SK-N-SH treated with all-trans-retinoic acid at 6 μM for 48 hours (cell line): ENCODE results near the gene PTBP2.

Experiments used
- ATAC-seq: fragments of 200-7000 bp; cut with Tn5 transposase; 3 replicates; pipeline ENCODE4 v1.9.1; 2020; ENCODE audit warnings: mild to moderate bottlenecking, moderate library complexity
- ARNTL ChIP-seq: fragments of 450-650 bp; formaldehyde crosslinking; IDR thresholded peaks from 2 replicates; pipeline ENCODE4 v1.5.0; 2020; ENCODE audit warnings: low read depth, mild to moderate bottlenecking, moderate library complexity, borderline replicate concordance
- BACH2 ChIP-seq: fragments of 250-450 bp; sonication (Bioruptor Pico); IDR thresholded peaks from 2 replicates; pipeline ENCODE4 v1.9.0; 2021; ENCODE audit warnings: mild to moderate bottlenecking, borderline replicate concordance
- CSDC2 ChIP-seq: fragments of 250-450 bp; sonication (Bioruptor Pico); IDR thresholded peaks from 2 replicates; pipeline ENCODE4 v1.5.0; 2020; ENCODE audit warnings: mild to moderate bottlenecking, moderate library complexity
- ESRRG ChIP-seq: fragments of 250-450 bp; sonication (Bioruptor Pico); IDR thresholded peaks from 2 replicates; pipeline ENCODE4 v1.6.1; 2021; ENCODE audit warnings: mild to moderate bottlenecking
- GLIS3 ChIP-seq: fragments of 250-450 bp; sonication (Bioruptor Pico); IDR thresholded peaks from 2 replicates; pipeline ENCODE4 v1.5.0; 2020; ENCODE audit warnings: mild to moderate bottlenecking, moderate library complexity
- ISL1 ChIP-seq: fragments of 250-450 bp; sonication (Bioruptor Pico); IDR thresholded peaks from 2 replicates; pipeline ENCODE4 v2.1.2; 2022; ENCODE audit warnings: mild to moderate bottlenecking, moderate library complexity
- OSR1 ChIP-seq: fragments of 250-450 bp; sonication (Bioruptor Pico); IDR thresholded peaks from 2 replicates; pipeline ENCODE4 v1.8.0; 2022; ENCODE audit warnings: moderate library complexity, mild to moderate bottlenecking, inconsistent platforms
- PPARA ChIP-seq: fragments of 250-450 bp; sonication (Bioruptor Pico); IDR thresholded peaks from 2 replicates; pipeline ENCODE4 v1.5.0; 2020; ENCODE audit warnings: mild to moderate bottlenecking, borderline replicate concordance
- RARB ChIP-seq: fragments of 250-450 bp; sonication (Bioruptor Pico); IDR thresholded peaks from 2 replicates; pipeline ENCODE4 v1.8.0; 2021; ENCODE audit warnings: mild to moderate bottlenecking, moderate library complexity
- TCF4 ChIP-seq: fragments of 250-450 bp; sonication (Bioruptor Pico); IDR thresholded peaks from 2 replicates; pipeline ENCODE4 v1.8.0; 2021; ENCODE audit warnings: mild to moderate bottlenecking, moderate library complexity, borderline replicate concordance
- TOX ChIP-seq: fragments of 250-450 bp; sonication (Bioruptor Pico); IDR thresholded peaks from 2 replicates; pipeline ENCODE4 v1.8.0; 2021; ENCODE audit warnings: mild to moderate bottlenecking, moderate library complexity, borderline replicate concordance
- ZFP3 ChIP-seq: fragments of 250-450 bp; sonication (Bioruptor Pico); IDR thresholded peaks from 2 replicates; pipeline ENCODE4 v1.5.0; 2020; ENCODE audit warnings: mild to moderate bottlenecking, moderate library complexity
- ZFP30 ChIP-seq: fragments of 450-650 bp; formaldehyde crosslinking; IDR thresholded peaks from 2 replicates; pipeline ENCODE4 v1.5.0; 2022; ENCODE audit warnings: mild to moderate bottlenecking, moderate library complexity
- ZNF565 ChIP-seq: fragments of 450-650 bp; formaldehyde crosslinking; conservative IDR thresholded peaks from 2 replicates; pipeline ENCODE4 v1.5.0; 2020; ENCODE audit warnings: low read depth, mild to moderate bottlenecking, moderate library complexity
- ZNF70 ChIP-seq: fragments of 450-650 bp; formaldehyde crosslinking; IDR thresholded peaks from 2 replicates; pipeline ENCODE4 v1.5.0; 2020; ENCODE audit warnings: mild to moderate bottlenecking, moderate library complexity
- ZNF8 ChIP-seq: fragments of 450-650 bp; formaldehyde crosslinking; IDR thresholded peaks from 2 replicates; pipeline ENCODE4 v1.5.0; 2020; ENCODE audit warnings: mild to moderate bottlenecking, moderate library complexity
- TF ChIP-seq, protein P1 (sequence below): fragments of 250-450 bp; sonication (Bioruptor Pico); IDR thresholded peaks from 2 replicates; pipeline ENCODE4 v1.5.0; 2020; ENCODE audit warnings: mild to moderate bottlenecking, moderate library complexity
- TF ChIP-seq, protein P2 (sequence below): fragments of 250-450 bp; sonication (Bioruptor Pico); IDR thresholded peaks from 2 replicates; pipeline ENCODE4 v1.8.0; 2020; ENCODE audit warnings: mild to moderate bottlenecking, moderate library complexity, borderline replicate concordance
- TF ChIP-seq, protein P3 (sequence below): fragments of 250-450 bp; sonication (Bioruptor Pico); IDR thresholded peaks from 2 replicates; pipeline ENCODE4 v1.8.0; 2021; ENCODE audit warnings: low read depth, mild to moderate bottlenecking, moderate library complexity, borderline replicate concordance
- TF ChIP-seq, protein P4 (sequence below): fragments of 250-450 bp; sonication (Bioruptor Pico); IDR thresholded peaks from 2 replicates; pipeline ENCODE4 v1.5.1; 2020; ENCODE audit warnings: low read depth, mild to moderate bottlenecking, moderate library complexity
- TF ChIP-seq, protein P5 (sequence below): fragments of 250-450 bp; sonication (Bioruptor Pico); IDR thresholded peaks from 2 replicates; pipeline ENCODE4 v1.5.1; 2021; ENCODE audit warnings: mild to moderate bottlenecking, moderate library complexity

Gene PTBP2

DNA sequence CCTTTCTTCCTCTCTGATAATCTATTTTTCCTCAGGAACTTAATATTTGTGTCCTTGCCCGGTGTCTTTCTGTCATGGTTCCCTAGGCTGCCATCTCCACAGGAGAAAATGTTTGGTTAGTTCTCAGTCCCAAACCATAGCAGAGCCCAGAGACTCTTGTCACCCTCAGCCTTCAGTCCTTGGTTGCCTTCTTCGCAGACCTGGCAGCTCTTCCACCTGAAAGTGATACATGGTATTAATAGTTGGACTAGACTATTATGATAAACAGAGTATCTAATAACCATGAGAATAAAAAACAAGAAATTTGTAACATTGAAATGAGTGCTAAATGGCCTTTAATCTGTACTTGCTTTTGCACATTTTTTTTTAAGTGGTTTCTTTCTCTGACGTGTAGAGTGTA, 26.5 kb downstream of the PTBP2 start (continued):
- TF ChIP-seq TCF4 (CRISPR knock-in tag) = no peak

DNA sequence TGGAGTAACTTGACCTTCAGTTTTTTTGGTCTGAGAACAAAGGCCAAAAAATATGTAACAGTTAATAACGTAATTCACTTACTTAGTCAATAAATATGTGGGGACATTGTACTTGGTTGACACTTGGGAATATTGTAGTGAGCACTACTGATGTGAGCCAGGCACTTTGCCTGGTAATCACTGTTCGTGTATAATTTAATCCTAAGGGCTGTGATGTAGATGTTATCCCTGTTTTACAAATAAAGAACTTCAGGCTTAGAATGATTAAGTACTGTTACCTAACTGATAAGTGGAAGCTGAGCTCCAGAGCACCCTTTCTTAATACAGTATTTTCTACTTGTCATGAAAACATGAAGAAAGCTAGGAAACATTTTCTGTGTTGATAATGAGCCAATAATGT, 28.0 kb downstream of the PTBP2 start:
- ATAC-seq = no peak
- peak; percentile 31; the same call in 1 of the 2 replicates for TF ChIP-seq TCF4 (CRISPR knock-in tag)
- TF ChIP-seq PPARA (CRISPR knock-in tag) = no peak
- TF ChIP-seq, protein P1, sequence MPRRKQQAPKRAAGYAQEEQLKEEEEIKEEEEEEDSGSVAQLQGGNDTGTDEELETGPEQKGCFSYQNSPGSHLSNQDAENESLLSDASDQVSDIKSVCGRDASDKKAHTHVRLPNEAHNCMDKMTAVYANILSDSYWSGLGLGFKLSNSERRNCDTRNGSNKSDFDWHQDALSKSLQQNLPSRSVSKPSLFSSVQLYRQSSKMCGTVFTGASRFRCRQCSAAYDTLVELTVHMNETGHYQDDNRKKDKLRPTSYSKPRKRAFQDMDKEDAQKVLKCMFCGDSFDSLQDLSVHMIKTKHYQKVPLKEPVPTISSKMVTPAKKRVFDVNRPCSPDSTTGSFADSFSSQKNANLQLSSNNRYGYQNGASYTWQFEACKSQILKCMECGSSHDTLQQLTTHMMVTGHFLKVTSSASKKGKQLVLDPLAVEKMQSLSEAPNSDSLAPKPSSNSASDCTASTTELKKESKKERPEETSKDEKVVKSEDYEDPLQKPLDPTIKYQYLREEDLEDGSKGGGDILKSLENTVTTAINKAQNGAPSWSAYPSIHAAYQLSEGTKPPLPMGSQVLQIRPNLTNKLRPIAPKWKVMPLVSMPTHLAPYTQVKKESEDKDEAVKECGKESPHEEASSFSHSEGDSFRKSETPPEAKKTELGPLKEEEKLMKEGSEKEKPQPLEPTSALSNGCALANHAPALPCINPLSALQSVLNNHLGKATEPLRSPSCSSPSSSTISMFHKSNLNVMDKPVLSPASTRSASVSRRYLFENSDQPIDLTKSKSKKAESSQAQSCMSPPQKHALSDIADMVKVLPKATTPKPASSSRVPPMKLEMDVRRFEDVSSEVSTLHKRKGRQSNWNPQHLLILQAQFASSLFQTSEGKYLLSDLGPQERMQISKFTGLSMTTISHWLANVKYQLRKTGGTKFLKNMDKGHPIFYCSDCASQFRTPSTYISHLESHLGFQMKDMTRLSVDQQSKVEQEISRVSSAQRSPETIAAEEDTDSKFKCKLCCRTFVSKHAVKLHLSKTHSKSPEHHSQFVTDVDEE (CRISPR knock-in tag) = no peak
- TF ChIP-seq, all 23 proteins: peak for 1

DNA sequence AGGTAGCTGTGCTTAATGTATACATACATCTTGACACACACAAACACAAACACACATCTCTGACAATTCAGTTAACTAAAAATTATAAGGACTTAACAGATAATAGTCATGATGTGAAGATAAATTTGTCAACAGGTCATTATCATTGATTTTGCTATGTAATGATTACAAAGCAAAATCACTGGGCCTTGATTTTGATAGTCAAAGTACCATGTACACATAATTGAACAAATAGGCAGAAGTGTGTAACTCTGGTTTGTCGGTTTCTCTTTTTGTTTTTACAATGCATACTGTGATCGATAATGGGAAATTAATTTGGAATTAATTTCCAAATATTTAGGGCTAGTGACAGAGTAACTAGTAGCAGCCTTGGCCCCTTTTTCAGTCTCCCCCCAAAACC, 30.8 kb downstream of the PTBP2 start:
- ATAC-seq = no peak
- TF ChIP-seq ARNTL (CRISPR knock-in tag) = no peak
- no peak for TF ChIP-seq CSDC2
- TF ChIP-seq ZNF565 (CRISPR knock-in tag) = no peak
- no peak for TF ChIP-seq OSR1
- TF ChIP-seq RARB (CRISPR knock-in tag) = no peak
- TF ChIP-seq, protein P2, sequence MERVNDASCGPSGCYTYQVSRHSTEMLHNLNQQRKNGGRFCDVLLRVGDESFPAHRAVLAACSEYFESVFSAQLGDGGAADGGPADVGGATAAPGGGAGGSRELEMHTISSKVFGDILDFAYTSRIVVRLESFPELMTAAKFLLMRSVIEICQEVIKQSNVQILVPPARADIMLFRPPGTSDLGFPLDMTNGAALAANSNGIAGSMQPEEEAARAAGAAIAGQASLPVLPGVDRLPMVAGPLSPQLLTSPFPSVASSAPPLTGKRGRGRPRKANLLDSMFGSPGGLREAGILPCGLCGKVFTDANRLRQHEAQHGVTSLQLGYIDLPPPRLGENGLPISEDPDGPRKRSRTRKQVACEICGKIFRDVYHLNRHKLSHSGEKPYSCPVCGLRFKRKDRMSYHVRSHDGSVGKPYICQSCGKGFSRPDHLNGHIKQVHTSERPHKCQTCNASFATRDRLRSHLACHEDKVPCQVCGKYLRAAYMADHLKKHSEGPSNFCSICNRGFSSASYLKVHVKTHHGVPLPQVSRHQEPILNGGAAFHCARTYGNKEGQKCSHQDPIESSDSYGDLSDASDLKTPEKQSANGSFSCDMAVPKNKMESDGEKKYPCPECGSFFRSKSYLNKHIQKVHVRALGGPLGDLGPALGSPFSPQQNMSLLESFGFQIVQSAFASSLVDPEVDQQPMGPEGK = no peak
- TF ChIP-seq GLIS3 (CRISPR knock-in tag) = no peak
- no peak for TF ChIP-seq ZFP3 (CRISPR knock-in tag)
- TF ChIP-seq, protein P3, sequence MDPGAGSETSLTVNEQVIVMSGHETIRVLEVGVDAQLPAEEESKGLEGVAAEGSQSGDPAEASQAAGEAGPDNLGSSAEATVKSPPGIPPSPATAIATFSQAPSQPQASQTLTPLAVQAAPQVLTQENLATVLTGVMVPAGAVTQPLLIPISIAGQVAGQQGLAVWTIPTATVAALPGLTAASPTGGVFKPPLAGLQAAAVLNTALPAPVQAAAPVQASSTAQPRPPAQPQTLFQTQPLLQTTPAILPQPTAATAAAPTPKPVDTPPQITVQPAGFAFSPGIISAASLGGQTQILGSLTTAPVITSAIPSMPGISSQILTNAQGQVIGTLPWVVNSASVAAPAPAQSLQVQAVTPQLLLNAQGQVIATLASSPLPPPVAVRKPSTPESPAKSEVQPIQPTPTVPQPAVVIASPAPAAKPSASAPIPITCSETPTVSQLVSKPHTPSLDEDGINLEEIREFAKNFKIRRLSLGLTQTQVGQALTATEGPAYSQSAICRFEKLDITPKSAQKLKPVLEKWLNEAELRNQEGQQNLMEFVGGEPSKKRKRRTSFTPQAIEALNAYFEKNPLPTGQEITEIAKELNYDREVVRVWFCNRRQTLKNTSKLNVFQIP (CRISPR knock-in tag) = no peak
- no peak for TF ChIP-seq BACH2 (CRISPR knock-in tag)
- TF ChIP-seq TCF4 (CRISPR knock-in tag) = no peak
- TF ChIP-seq, protein P4, sequence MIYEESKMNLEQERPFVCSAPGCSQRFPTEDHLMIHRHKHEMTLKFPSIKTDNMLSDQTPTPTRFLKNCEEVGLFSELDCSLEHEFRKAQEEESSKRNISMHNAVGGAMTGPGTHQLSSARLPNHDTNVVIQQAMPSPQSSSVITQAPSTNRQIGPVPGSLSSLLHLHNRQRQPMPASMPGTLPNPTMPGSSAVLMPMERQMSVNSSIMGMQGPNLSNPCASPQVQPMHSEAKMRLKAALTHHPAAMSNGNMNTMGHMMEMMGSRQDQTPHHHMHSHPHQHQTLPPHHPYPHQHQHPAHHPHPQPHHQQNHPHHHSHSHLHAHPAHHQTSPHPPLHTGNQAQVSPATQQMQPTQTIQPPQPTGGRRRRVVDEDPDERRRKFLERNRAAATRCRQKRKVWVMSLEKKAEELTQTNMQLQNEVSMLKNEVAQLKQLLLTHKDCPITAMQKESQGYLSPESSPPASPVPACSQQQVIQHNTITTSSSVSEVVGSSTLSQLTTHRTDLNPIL (CRISPR knock-in tag) = no peak
- no peak for TF ChIP-seq ISL1 (CRISPR knock-in tag)
- TF ChIP-seq PPARA (CRISPR knock-in tag) = no peak
- TF ChIP-seq ESRRG = no peak
- TF ChIP-seq, protein P5, sequence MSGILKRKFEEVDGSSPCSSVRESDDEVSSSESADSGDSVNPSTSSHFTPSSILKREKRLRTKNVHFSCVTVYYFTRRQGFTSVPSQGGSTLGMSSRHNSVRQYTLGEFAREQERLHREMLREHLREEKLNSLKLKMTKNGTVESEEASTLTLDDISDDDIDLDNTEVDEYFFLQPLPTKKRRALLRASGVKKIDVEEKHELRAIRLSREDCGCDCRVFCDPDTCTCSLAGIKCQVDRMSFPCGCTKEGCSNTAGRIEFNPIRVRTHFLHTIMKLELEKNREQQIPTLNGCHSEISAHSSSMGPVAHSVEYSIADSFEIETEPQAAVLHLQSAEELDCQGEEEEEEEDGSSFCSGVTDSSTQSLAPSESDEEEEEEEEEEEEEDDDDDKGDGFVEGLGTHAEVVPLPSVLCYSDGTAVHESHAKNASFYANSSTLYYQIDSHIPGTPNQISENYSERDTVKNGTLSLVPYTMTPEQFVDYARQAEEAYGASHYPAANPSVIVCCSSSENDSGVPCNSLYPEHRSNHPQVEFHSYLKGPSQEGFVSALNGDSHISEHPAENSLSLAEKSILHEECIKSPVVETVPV (CRISPR knock-in tag) = no peak
- no peak for TF ChIP-seq ZFP30 (CRISPR knock-in tag)
- no peak for TF ChIP-seq ZNF8 (CRISPR knock-in tag)
- TF ChIP-seq, all 23 proteins: peak for 0

DNA sequence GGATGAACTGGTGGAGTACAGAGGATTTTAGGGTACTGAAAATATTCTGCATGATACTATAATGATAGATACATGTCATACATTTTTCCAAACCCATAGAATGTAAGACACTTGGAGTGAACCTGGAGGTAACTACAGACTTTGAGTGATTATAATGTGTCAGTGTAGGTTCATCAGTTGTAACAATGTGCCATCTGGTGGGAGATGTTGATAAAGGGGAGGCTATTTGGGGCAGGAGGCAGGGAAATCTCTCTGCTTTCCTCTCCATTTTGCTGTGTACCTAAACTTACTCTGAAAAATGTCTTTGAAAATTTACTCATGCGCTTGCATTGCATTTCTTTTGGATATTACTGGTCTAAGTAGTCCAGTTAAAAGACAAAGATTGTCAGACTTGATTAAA, 35.2 kb downstream of the PTBP2 start:
- no peak for ATAC-seq
- TF ChIP-seq, protein P1 (CRISPR knock-in tag) = no peak
- TF ChIP-seq CSDC2 (no peak), RARB (CRISPR knock-in tag) (no peak), ESRRG (no peak), ZFP30 (CRISPR knock-in tag) (no peak), ARNTL (CRISPR knock-in tag) (no peak), TOX (CRISPR knock-in tag) (no peak), ZNF70 (no peak), PPARA (CRISPR knock-in tag) (no peak), ZNF565 (CRISPR knock-in tag) (no peak)
- TF ChIP-seq, protein P3 (CRISPR knock-in tag) = no peak
